ENCODE results near the gene SLC12A3. TPM values are rescaled to one million over a fixed set of nuclear protein-coding genes. Genes with fewer than 3 reads are reported as not detected.

SLC12A3 gene
- total and polyA plus RNA-seq, 2 of the 8 experiments (the other 6 are each of a cell fraction or from before 2014, with no cell fraction given) = not detected

- ChIA-PET POLR2A (ENCODE audit: partially characterized antibody) (interaction anchor here (0.7 to 11.4 kb wide), 17 partner anchors 9 to 386 kb away, joined by 3 to 125 read pairs (median 9); partner anchors contain the start of gene NUP93), CTCF (ENCODE audit: partially characterized antibody) (interaction anchor here (0.6 to 6.7 kb wide), 4 partner anchors 20 to 69 kb away, joined by 3 to 32 read pairs (median 4); no protein-coding TSS in a partner anchor)
- H2AK5ac ChIP-seq (ENCODE audit: low read depth, low read length) = no peak overlapping the region
- peaks cover 0 to 32% of the 10 kb centered on the region in 2 experiments; a peak in 2 of 4 replicates for H3K79me2 ChIP-seq (ENCODE audit: control insufficient read depth in 1 of 2, insufficient read depth in 2 of 2, low read length in 2 of 2)
- H2BK20ac ChIP-seq (ENCODE audit: low read length) = no peak overlapping the region
- H3K14ac ChIP-seq (ENCODE audit: insufficient read length) = no peak overlapping the region
- H3K27me3 ChIP-seq (replicated peaks in 1 of 4; ENCODE audit: control insufficient read depth in 3 of 4, extremely low read depth in 1 of 4, insufficient read depth in 3 of 4, low read length in 3 of 4) = no peaks in the 10 kb centered on the region
- WGBS, 2 experiments (ENCODE audit: extremely low coverage in 1 of 2, insufficient coverage in 1 of 2, insufficient read length in 1 of 2, insufficient replicate concordance in 2 of 2, low coverage in 1 of 2, low lambda C conversion rate in 2 of 2, missing lambda C conversion rate in 1 of 2) = 12% methylated on average over 23 of the region's 25 CpGs; no CpG with 5 or more reads in 1 of the 2 experiments
- DNase-seq (ENCODE audit: low read depth in 1 of 2, low spot score in 2 of 2) = peak in 1 of 2 experiments; percentile 55
- H2AFZ ChIP-seq (ENCODE audit: low read length) = no peak overlapping the region
- H4K5ac ChIP-seq (ENCODE audit: insufficient read length, low read depth, low read length) = no peak overlapping the region
- H3K9ac ChIP-seq (replicated peaks in 1 of 4; ENCODE audit: extremely low read depth in 1 of 4, low read depth in 3 of 4, low read length in 3 of 4) = peak overlapping the region; percentile 57 to 94 (median 88)
- peaks cover 5 to 17% (median 11%) of the 10 kb centered on the region in 4 experiments for H3K4me1 ChIP-seq (replicated peaks in 1 of 4; ENCODE audit: control insufficient read depth in 3 of 4, insufficient read depth in 4 of 4, low read length in 3 of 4)
- no peaks in the 10 kb centered on the region for H3K9me3 ChIP-seq (ENCODE audit: insufficient read depth in 2 of 2, low read depth in 1 of 2, low read length in 1 of 2)
- no peak overlapping the region for H3K4ac ChIP-seq (replicated peaks; ENCODE audit: insufficient read length, low read depth, low read length)
- H3K23ac ChIP-seq (ENCODE audit: insufficient read length) = no peak overlapping the region
- H4K91ac ChIP-seq (replicated peaks; ENCODE audit: insufficient read length, low read length) = no peak overlapping the region
- FAIRE-seq = no peak
- H3K18ac ChIP-seq (ENCODE audit: extremely low read depth, low read length) = no peak overlapping the region
- peaks cover 5 to 31% (median 19%) of the 10 kb centered on the region in 4 experiments; a peak in 7 of 8 replicates for H3K36me3 ChIP-seq (ENCODE audit: control insufficient read depth in 2 of 4, insufficient read depth in 4 of 4, low read length in 3 of 4)
- H3K4me3 ChIP-seq (ENCODE audit: extremely low read depth in 1 of 4, insufficient read depth in 2 of 4, low read depth in 3 of 4, low read length in 4 of 4) = peak overlapping the region; percentile 69 to 95 (median 84)
- H2BK5ac ChIP-seq (ENCODE audit: low read depth, low read length) = peak overlapping the region; percentile 69; the same call in 1 of the 2 replicates
- no peaks in the 10 kb centered on the region for H3K79me1 ChIP-seq (ENCODE audit: low read depth, low read length)
- H2BK15ac ChIP-seq (ENCODE audit: low read length) = no peak overlapping the region
- H2BK120ac ChIP-seq (replicated peaks; ENCODE audit: low read depth, low read length) = no peak overlapping the region
- peaks cover 5% of the 10 kb centered on the region; the same call in 1 of the 2 replicates for H3K23me2 ChIP-seq (ENCODE audit: low read depth, low read length)
- H3K56ac ChIP-seq (replicated peaks; ENCODE audit: insufficient read length, low read depth, low read length) = no peak overlapping the region
- H4K8ac ChIP-seq (ENCODE audit: extremely low read depth, insufficient read depth, low read length) = peak overlapping the region; percentile 98; the same call in 1 of the 2 replicates
- H3K27ac ChIP-seq (ENCODE audit: low read depth, low read length) = peak overlapping the region; percentile 81
- peaks cover 4 to 7% of the 10 kb centered on the region in 2 experiments for H4K20me1 ChIP-seq (replicated peaks in 1 of 2; ENCODE audit: control insufficient read depth in 1 of 2, insufficient read depth in 2 of 2, low read length in 2 of 2)
- H3K4me2 ChIP-seq (ENCODE audit: insufficient read depth in 1 of 2, low read depth in 2 of 2, low read length in 2 of 2) = peak overlapping the region; percentile 84 to 90
- peak overlapping the region; percentile 55; the same call in 1 of the 2 replicates for H2BK12ac ChIP-seq (ENCODE audit: low read depth, low read length)
- TF ChIP-seq POLR2A (IDR thresholded peaks at IDR 0.05; ENCODE audit: control extremely low read depth in 1 of 2, low read depth in 2 of 2, low read length in 2 of 2) (peak in 1 of 2 experiments; percentile 41; a peak in 1 of 3 replicates), POU5F1 (IDR thresholded peaks at IDR 0.05; ENCODE audit: low read depth, low read length) (no peak), CEBPB (IDR thresholded peaks at IDR 0.05; ENCODE audit: low read depth, low read length) (peak; percentile 61; the same call in 1 of the 2 replicates), KDM4A (IDR thresholded peaks at IDR 0.05; ENCODE audit: low read depth, low read length, severe bottlenecking) (no peak), EGR1 (IDR thresholded peaks at IDR 0.05; ENCODE audit: borderline replicate concordance, low read depth, low read length) (no peak), SP2 (IDR thresholded peaks at IDR 0.05; ENCODE audit: low read length) (no peak), USF2 (IDR thresholded peaks at IDR 0.05; ENCODE audit: low read length) (peak; percentile 68), GTF2F1 (IDR thresholded peaks at IDR 0.05; ENCODE audit: borderline replicate concordance, low read depth, low read length) (no peak), CBX5 (IDR thresholded peaks at IDR 0.05; ENCODE audit: low read depth, low read length) (no peak), POLR2AphosphoS5 (IDR thresholded peaks at IDR 0.05; ENCODE audit: low read depth, low read length) (no peak; the same call in 1 of the 2 replicates)
These were observed 68.0 kb downstream of the SLC12A3 start for GRCh38 chr16:56932721-56933619.

Measured in H1 (cell line).